ENCODE results near the gene ATG12.
A peak's percentile ranks its signal among the peaks of the same experiment; 100 is the strongest.

DNA sequence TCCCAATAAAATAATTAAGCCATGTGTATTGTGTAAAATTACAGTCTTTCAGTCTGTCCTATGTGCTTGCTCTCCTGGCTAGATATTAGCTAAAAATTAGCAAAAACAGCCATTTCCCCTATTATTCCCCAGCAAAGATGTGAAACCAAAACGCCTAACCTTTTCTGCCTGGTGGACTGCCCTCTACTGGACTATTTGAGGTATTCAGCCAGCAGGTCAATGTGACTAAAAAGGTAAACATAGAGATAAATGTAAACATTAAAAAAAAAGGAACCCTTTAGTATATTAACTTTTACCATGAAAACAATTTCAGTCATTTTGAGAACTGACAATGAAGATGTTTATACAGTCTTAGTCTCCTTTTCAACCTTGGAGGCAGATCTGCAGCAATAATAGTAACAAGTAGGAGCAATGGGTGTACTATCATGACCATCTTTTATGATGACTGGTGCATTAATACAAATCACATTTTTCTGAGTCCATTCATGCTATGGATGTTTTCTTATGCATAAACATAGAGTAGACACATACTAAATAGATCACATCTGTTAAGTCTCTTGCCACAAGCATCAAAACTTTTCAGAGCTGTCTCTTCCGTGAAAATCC is 10.1 kb downstream of the ATG12 start:
- TF ChIP-seq, protein P1, sequence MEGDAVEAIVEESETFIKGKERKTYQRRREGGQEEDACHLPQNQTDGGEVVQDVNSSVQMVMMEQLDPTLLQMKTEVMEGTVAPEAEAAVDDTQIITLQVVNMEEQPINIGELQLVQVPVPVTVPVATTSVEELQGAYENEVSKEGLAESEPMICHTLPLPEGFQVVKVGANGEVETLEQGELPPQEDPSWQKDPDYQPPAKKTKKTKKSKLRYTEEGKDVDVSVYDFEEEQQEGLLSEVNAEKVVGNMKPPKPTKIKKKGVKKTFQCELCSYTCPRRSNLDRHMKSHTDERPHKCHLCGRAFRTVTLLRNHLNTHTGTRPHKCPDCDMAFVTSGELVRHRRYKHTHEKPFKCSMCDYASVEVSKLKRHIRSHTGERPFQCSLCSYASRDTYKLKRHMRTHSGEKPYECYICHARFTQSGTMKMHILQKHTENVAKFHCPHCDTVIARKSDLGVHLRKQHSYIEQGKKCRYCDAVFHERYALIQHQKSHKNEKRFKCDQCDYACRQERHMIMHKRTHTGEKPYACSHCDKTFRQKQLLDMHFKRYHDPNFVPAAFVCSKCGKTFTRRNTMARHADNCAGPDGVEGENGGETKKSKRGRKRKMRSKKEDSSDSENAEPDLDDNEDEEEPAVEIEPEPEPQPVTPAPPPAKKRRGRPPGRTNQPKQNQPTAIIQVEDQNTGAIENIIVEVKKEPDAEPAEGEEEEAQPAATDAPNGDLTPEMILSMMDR (conservative IDR thresholded peaks at IDR 0.05; ENCODE audit: low read depth, low read length), result peak; percentile 87
- no peak for TF ChIP-seq EZH2 (IDR thresholded peaks at IDR 0.05; ENCODE audit: low read length, unreplicated experiment)
- TF ChIP-seq EZH2phosphoT487 (IDR thresholded peaks at IDR 0.05; ENCODE audit: borderline replicate concordance, low read length), result no peak

All from PC-3 (cell line).